ACC112 (cell line): ENCODE results near the gene IQCM.

Experiments used
- H2AFZ ChIP-seq: fragments of 200-600 bp; sonication (generic); one replicate; pipeline ENCODE4 v1.6.0; 2017; ENCODE audit warnings: antibody characterized with exemption, low read length; ENCODE audit not compliant: unreplicated experiment
- H3K27ac ChIP-seq: fragments of 200-600 bp; sonication (generic); 2 replicates; pipeline ENCODE4 v1.5.1; 2014; ENCODE audit warnings: low read depth, mild to moderate bottlenecking, antibody characterized with exemption, low read length, moderate library complexity
- H3K27me3 ChIP-seq: fragments of 200-600 bp; sonication (generic); 2 replicates; pipeline ENCODE4 v1.6.1; 2014; ENCODE audit warnings: mild to moderate bottlenecking, antibody characterized with exemption, low read length, moderate library complexity, mixed read lengths; ENCODE audit not compliant: insufficient read depth
- H3K36me3 ChIP-seq: fragments of 200-600 bp; sonication (generic); 2 replicates; pipeline ENCODE4 v1.6.1; 2016; ENCODE audit warnings: mild to moderate bottlenecking, antibody characterized with exemption, low read length, moderate library complexity, mixed read lengths; ENCODE audit not compliant: insufficient read depth
- H3K4me1 ChIP-seq: fragments of 200-600 bp; sonication (generic); one replicate; pipeline ENCODE4 v1.6.1; 2016; ENCODE audit warnings: low read length, mixed read lengths; ENCODE audit not compliant: insufficient read depth, unreplicated experiment, control insufficient read depth
- H3K4me3 ChIP-seq: fragments of 200-600 bp; sonication (generic); 2 replicates; pipeline ENCODE4 v1.5.1; 2014; ENCODE audit warnings: mild to moderate bottlenecking, low read depth, low read length
- H3K79me2 ChIP-seq: fragments of 200-600 bp; sonication (generic); one replicate; pipeline ENCODE4 v1.6.0; 2016; ENCODE audit warnings: low read length; ENCODE audit not compliant: control insufficient read depth, unreplicated experiment, insufficient read depth

Gene IQCM

GRCh38 chr4:149713031-149713430 is 102.6 kb downstream of the IQCM start:
- no peaks in the 10 kb centered on the region for H3K79me2 ChIP-seq
- peaks cover 9% of the 10 kb centered on the region for H3K4me1 ChIP-seq
- no peak overlapping the region for H3K4me3 ChIP-seq
- H3K36me3 ChIP-seq = no peaks in the 10 kb centered on the region
- H3K27me3 ChIP-seq = no peaks in the 10 kb centered on the region
- no peak overlapping the region for H2AFZ ChIP-seq
- H3K27ac ChIP-seq = no peak overlapping the region

- Histone ChIP-seq H3K4me1 (peaks cover 9% of the 10 kb centered on the region), H3K79me2 (no peaks in the 10 kb centered on the region), H3K36me3 (no peaks in the 10 kb centered on the region), H3K27ac (no peak overlapping the region), H3K4me3 (no peak overlapping the region), H2AFZ (no peak overlapping the region), H3K27me3 (no peaks in the 10 kb centered on the region)
These were observed 103.9 kb downstream of the IQCM start for GRCh38 chr4:149711593-149712365.

GRCh38 chr4:149709640-149710039 is 106.0 kb downstream of the IQCM start:
- Histone ChIP-seq H2AFZ (no peak overlapping the region), H3K4me3 (no peak overlapping the region), H3K27ac (no peak overlapping the region), H3K79me2 (no peaks in the 10 kb centered on the region), H3K36me3 (no peaks in the 10 kb centered on the region), H3K4me1 (peaks cover 9% of the 10 kb centered on the region), H3K27me3 (no peaks in the 10 kb centered on the region)

GRCh38 chr4:149708513-149709130 is 107.0 kb downstream of the IQCM start:
- Histone ChIP-seq H3K27me3 (no peaks in the 10 kb centered on the region), H3K79me2 (no peaks in the 10 kb centered on the region), H3K4me3 (no peak overlapping the region), H3K36me3 (no peaks in the 10 kb centered on the region), H3K27ac (no peak overlapping the region), H2AFZ (no peak overlapping the region), H3K4me1 (peaks cover 9% of the 10 kb centered on the region)

- H3K27me3 ChIP-seq = no peaks in the 10 kb centered on the region
- no peaks in the 10 kb centered on the region for H3K79me2 ChIP-seq
- no peaks in the 10 kb centered on the region for H3K36me3 ChIP-seq
- H3K4me1 ChIP-seq = peaks cover 9% of the 10 kb centered on the region
- no peak overlapping the region for H3K27ac ChIP-seq
- H3K4me3 ChIP-seq = no peak overlapping the region
- H2AFZ ChIP-seq = no peak overlapping the region
These were observed 107.8 kb downstream of the IQCM start for GRCh38 chr4:149707862-149708261.

GRCh38 chr4:149706942-149707341 is 108.7 kb downstream of the IQCM start:
- Histone ChIP-seq H3K79me2 (no peaks in the 10 kb centered on the region), H3K4me1 (peaks cover 9% of the 10 kb centered on the region), H2AFZ (no peak overlapping the region)

GRCh38 chr4:149702414-149703293 is 113.0 kb downstream of the IQCM start:
- Histone ChIP-seq H3K79me2 (no peaks in the 10 kb centered on the region), H3K27ac (no peak overlapping the region), H3K36me3 (no peaks in the 10 kb centered on the region), H3K4me1 (no peaks in the 10 kb centered on the region), H3K4me3 (no peak overlapping the region), H3K27me3 (no peaks in the 10 kb centered on the region), H2AFZ (no peak overlapping the region)

More at GRCh38 chr4:149706942-149707341, 108.7 kb downstream of the IQCM start:
- no peaks in the 10 kb centered on the region for H3K36me3 ChIP-seq
- no peaks in the 10 kb centered on the region for H3K27me3 ChIP-seq
- H3K4me3 ChIP-seq = no peak overlapping the region
- H3K27ac ChIP-seq = no peak overlapping the region

- H3K27ac ChIP-seq = no peak overlapping the region
- H3K27me3 ChIP-seq = no peaks in the 10 kb centered on the region
- no peaks in the 10 kb centered on the region for H3K4me1 ChIP-seq
- no peak overlapping the region for H2AFZ ChIP-seq
- H3K36me3 ChIP-seq = no peaks in the 10 kb centered on the region
- no peak overlapping the region for H3K4me3 ChIP-seq
- H3K79me2 ChIP-seq = no peaks in the 10 kb centered on the region
These were observed 114.0 kb downstream of the IQCM start for GRCh38 chr4:149701435-149702156.

GRCh38 chr4:149700272-149700671 is 115.4 kb downstream of the IQCM start:
- no peaks in the 10 kb centered on the region for H3K79me2 ChIP-seq
- no peak overlapping the region for H2AFZ ChIP-seq
- H3K4me1 ChIP-seq = no peaks in the 10 kb centered on the region
- H3K27ac ChIP-seq = no peak overlapping the region
- no peaks in the 10 kb centered on the region for H3K27me3 ChIP-seq
- H3K4me3 ChIP-seq = no peak overlapping the region
- H3K36me3 ChIP-seq = no peaks in the 10 kb centered on the region

GRCh38 chr4:149699642-149700041 is 116.0 kb downstream of the IQCM start:
- Histone ChIP-seq H3K4me3 (no peak overlapping the region), H2AFZ (no peak overlapping the region), H3K27me3 (no peaks in the 10 kb centered on the region), H3K79me2 (no peaks in the 10 kb centered on the region), H3K4me1 (no peaks in the 10 kb centered on the region), H3K36me3 (no peaks in the 10 kb centered on the region), H3K27ac (no peak overlapping the region)
